ENCODE data around the gene PIGR. TPM values are rescaled to one million over a fixed set of nuclear protein-coding genes. Genes with fewer than 3 reads are reported as not detected.

PIGR gene
- total RNA-seq, 1 experiment from 2014 or later: not detected

DNA sequence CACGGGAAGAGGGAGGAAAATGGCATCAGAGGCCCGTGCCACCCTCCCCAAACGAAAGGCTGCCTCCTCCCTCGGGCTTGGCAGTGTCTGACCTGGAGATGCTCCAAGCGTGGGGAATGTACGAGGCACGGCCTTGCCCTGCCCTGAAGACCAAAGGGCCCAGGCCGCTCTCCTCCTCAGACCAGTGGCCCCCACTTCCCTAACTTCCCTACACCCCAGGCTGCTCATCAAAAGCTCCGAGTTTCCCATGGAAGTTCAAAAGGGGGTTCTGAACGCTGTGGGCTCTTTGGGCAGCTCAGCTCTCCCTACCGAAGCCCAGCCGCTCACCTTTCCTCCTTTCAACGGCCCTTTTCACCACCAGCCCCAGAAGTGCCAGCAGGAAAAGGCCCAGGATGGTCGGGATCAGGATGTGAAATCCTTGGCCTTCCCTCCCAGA lies 36.4 kb downstream of the PIGR start:
- no peak for DNase-seq (ENCODE audit: low read depth)

DNA sequence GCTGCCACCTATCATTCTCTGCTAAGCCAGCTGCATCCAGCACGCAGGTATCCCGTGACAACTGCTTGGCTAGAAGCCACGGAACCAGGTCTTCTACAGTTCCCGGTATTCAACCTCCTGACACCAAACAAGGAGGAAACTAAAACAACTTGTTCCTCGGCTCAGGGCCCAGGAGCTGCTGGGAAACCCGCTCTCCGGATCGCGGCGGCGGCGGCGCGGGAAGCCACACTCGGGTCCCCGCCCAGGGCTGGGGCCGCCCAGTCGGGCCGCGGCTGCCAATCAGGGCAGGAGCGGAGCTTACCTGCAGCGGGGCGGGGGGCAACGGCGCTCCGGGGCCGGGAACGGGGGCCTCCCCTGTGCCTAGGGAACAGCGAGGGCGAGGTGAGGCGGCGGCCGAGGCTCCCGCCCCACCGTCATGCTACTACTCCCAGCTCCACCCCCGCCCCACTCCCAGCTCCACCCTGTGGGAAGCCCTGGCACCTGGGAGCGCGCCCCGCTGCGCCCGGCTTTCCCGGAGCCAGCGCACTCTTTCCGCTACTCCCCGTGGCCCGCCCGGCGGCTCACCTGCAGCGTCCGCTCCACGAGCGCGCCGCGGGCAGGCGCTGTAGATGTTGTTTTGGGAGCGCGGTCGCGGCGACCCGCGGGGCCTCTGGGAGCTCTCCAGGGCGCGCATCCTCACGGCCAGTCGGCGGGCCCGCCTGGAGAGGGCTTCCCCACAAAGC lies 36.9 kb downstream of the PIGR start:
- DNase-seq (ENCODE audit: low read depth): no peak

DNA sequence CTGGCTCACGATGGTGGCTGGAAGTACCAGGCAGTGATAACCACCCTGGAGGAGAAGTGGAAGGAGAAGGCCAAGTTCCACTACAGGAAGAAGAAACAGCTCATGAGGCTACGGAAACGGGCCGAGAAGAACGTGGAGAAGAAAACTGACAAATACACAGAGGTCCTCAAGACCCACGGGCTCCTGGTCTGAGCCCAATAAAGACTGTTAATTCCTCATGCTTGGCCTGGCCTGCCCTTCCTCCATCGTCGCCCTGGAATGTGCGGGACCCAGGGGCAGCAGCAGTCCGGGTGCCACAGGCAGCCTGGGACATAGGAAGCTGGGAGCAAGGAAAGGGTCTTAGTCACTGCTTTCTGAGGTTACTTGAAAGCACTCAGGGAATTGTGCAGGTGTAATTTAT lies 38.2 kb downstream of the PIGR start:
- no peak for DNase-seq (ENCODE audit: low read depth)

DNA sequence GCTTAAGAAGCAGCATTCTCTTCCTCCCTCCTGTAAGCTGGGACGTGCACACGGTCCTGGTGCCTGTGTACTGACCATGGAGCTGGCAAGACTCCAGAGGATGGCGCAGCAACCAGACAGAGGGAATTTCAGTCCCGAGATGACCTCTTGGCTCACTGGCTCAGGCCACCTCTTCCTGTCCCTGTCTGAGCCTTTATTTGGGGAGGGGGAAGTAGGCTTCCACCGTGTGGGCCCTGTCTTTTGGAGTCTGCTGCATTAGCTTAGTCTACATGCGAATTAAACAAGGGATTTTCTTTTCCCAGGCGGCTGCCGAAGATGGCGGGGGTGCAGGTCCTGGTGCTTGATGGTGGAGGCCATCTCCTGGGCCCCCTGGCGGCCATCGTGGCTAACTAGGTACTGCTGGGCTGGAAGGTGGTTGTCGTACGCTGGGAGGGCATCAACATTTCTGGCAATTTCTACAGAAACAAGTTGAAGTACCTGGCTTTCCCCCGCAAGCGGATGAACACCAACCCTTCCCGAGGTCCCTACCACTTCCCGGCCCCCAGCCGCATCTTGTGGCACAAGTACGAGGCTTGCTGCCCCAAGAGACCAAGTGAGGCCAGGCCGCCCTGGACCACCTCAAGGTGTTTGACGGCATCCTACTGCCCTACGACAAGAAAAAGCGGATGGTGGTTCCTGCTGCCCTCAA lies 38.8 kb downstream of the PIGR start:
- DNase-seq (ENCODE audit: low read depth): no peak

DNA sequence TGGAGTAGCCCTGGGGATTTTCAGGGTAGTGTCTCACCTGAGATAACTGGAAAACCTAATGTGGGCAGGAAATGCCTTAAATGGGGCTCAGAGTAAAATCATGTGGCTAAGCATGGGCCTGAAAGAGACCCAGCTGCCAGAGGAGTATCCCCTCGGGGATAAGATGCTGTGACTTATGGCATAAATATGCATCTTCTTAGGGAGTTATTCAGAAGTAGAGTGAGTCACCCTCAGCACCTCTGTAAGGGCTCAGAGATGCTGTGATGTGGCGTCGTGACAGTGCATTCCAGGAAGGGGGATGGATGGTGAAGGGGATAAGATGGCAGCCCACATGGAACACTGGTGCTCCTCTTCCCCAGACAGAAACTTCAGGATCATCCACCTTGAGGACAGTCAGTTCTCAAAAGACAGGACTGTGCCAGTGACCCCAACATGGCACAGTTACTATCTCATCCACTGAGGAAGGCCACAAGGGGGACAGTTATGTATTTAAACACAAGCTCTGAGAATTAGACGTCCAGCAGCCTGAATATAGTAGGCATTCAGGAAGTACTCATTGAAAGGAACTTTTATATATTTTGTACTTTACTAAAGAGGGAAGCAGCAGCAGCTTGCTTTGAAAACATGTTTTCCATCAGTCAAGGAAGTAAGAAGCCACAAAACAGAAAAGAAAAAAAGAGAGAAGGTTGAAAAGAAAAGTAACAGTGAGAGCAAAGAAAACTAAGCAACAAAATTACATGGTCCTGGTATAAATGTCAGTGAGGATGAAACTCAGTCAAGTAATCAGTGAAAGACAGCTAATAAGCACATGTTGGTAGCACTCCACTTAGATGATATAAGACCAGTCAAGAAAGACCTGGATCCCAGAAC lies 40.7 kb downstream of the PIGR start:
- DNase-seq (ENCODE audit: low read depth): peak; percentile 95

DNA sequence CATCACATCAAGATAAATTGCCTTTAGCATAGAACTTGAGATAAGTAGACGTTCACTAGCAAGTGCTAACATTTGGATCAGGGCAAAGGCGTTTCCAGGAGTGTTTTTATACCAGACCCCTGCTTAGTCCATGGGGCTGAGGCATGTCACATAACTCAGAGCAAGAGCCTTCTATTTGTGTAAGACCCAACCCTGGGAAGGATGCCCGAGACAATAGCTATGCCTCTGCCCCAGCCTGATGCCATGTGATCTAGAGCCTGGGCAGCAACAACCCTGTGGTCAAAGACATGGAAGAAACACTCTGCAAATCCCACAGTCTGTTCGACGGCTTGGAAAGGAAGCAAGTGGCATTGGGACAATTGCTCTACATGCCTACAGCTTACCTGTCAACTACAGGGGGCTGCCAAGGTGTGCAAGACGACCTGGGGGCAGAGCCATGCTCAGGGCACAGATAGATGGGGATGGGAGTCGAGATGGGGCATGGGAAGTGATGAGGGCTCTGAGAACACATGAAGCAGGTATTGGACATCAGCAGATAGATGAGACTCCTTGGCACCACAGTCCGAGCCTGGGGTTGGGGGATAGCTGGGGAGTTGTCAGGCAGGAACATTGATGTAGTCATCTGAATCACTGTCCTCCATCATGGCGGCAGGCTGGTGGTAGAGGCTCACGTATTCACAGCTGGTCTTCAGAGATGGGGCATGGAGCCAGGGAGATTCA lies 41.7 kb downstream of the PIGR start:
- no peak for DNase-seq (ENCODE audit: low read depth)

DNA sequence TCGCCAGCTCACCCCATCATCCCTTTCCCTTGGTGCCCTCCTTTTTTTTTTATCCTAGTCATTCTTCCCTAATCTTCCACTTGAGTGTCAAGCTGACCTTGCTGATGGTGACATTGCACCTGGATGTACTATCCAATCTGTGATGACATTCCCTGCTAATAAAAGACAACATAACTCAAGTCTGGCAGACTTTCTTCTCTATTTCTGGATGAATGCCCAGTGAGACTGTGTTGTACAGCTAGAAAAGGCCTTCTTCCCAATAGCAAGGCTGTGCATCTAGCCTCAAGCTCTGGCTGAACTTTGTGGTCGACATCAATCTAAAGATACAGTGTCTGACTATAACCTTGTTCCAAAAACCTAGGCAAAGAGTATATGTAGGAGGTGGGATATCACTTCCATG lies 42.6 kb downstream of the PIGR start:
- no peak for DNase-seq (ENCODE audit: low read depth)

DNA sequence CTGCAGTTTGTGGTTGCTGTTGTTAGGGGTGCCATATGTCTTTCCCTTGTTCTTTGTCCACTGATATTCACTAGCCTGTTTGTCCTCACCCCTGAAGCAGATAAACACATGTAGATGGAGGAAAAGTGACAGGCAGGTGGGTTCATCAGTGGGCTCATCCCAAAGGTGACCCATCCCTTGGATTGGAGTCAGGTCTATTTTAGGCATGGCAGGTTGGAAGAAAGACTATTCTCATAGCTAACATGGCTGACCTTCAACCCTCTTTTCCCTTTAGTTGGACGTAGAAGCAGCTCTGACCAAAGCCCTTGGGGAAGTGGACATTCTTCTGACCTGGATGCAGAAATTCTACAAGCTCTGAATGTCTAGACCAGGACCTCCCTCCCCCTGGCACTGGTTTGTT lies 43.6 kb downstream of the PIGR start:
- DNase-seq (ENCODE audit: low read depth): no peak

DNA sequence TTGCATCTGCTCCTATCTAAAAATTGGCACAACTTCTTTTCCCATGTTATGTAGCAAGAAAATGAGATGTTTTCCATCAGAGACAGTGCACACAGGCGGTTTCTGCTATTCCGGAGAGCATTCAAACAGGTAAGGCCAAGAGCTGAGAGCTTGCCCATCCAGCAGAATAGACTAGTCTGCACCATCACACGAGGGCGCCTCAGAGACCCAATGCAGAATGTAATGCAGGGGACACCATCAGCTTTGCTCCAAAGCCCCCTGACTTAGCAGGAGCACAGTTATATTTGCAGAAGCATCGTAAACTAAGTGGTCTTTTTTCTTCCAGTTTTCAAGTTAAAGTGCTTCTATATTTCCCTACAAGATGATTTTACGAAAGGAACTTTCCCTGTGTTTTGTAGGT lies 44.3 kb downstream of the PIGR start:
- DNase-seq (ENCODE audit: low read depth): no peak

DNA sequence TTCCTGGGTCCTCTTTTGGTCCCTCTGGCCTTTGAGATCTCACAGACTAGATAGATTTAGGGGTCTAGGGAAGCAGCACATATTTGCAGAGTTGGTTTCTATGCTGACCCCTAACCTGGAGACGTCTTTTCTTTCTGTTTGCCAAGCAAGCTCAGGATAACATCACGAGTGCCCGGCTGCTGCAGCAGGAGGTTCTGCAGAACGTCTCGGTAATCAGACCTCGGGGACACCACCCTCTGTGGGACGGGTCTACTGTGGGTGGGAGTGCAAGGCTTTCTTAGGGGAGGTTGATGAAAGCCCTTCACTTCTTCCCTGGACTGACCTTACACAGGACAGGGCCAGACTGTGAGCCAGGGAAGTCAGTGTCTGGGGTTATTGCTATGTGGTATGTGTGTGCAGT lies 46.1 kb downstream of the PIGR start:
- no peak for DNase-seq (ENCODE audit: low read depth)

DNA sequence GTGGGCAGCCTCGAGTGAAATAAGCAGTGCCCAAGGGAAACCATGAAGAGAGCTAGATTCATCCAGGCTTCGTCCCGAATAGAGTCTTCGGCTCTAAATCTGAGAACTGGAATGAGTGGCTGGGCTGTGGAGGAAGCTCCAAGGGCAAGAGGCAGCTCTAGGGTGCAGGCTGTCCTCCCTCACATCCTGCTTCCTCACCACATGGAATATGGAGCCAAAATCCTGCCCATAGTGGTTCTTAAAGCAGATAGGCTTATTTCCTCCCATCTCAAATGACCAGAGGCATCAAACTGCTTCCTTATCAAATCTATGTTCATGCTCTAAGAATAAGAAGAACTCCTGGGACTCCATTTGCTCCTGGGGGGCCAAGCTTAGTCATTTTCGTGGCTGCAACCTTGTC lies 46.5 kb downstream of the PIGR start:
- no peak for DNase-seq (ENCODE audit: low read depth)

DNA sequence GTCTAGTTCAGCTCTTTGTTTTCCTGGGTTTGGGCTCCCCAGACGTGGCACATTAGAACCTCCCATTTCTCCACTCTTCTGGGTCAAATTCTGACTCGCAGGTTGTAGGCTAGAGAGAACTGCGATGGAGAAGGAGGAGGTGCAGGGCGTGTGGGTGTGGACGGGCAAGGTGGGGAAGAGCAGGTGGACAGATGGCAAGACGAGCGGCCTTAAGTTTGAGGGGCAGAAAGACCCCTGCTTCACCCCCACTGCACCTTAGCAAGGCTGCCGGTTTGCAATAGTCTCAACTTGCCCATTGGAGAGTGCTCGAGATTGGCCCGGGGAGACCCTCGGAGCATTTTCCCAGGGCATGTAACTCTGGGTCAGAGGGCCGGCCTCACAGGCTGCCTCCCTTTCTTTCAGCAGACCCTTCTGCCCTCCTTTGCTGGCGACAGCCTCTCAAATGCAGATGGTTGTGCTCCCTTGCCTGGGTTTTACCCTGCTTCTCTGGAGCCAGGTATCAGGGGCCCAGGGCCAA lies 47.3 kb downstream of the PIGR start:
- DNase-seq (ENCODE audit: low read depth): no peak

DNA sequence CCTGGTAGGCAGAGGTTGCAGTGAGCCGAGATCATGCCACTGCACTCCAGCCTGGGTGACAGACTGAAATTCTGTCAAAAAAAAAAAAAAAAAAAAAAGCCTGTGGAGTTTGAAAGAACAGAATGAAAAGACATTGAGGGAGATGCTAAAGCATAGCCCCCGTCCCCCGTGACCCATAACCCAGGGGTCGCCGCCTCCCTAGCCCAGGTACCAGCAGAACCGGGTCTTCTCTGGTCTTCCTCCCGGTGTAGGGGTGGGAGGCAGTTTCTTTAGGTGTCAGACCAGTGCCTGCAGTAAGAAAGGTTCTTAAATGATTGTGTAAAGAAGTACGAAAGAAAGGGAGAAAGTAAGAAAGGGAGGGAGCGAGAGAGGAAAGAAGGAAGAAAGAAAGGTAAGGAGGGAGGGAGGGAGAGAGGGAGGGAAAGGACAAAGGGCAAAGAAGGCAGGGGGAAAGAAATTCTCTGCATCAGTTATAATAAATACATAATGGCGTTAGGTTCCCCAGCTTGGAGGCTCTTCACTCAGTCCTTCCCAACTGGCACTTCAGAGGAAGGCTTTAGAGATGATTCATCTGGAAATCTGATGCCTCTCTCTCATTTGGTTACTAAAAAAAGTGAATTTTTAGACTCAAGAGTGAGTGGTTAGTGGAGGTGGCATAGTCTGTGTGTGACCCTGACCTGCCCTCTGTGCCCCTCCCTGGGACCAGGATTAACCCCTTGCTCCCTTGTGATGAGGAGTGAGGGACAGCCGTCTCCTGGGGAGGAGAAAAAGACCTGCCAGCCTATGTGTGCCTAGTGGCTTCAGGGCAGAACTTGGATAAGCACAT lies 48.0 kb downstream of the PIGR start:
- peak; percentile 73 for DNase-seq (ENCODE audit: low read depth)

DNA sequence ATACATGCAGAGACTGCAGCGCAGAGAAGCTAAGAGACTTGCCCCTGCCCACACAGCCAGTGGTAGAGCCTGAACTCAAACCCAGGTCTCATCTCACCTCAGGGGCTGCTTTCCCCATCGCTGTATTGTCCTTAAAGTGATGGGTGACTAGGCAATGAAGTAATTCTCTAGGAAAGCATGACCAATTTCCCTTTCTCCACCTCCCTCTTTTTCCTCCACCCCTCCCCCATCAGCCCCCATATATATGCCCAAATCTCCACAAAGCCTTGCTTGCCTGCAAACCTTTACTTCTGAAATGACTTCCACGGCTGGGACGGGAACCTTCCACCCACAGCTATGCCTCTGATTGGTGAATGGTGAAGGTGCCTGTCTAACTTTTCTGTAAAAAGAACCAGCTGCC lies 49.1 kb downstream of the PIGR start, which contains the start of gene IL24:
Gene IL24 (plus strand): TSS at position 269 of the 400 bp plus-strand sequence. CDS start 390 bp downstream, outside the sequence.
- DNase-seq (ENCODE audit: low read depth): no peak

DNA sequence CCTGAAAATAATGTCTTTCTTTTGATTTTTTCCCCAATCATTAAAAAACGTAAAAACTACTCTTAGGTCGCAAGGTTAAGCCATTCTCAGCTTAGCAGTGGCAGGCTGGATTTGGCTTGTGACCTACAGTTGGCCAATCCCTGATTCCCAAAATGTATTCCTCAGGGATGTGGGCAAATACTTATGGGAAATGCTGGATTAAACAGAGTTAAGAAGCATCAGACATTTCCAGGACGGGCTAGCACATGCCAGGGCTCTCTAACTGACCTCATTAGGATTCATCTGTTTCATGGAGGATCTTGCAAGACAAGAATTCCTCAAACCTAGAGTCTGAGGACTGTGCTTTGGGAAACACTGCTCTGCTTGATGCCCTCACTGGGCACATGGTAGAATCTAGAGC lies 50.0 kb downstream of the PIGR start:
- DNase-seq (ENCODE audit: low read depth): peak; percentile 46

DNA sequence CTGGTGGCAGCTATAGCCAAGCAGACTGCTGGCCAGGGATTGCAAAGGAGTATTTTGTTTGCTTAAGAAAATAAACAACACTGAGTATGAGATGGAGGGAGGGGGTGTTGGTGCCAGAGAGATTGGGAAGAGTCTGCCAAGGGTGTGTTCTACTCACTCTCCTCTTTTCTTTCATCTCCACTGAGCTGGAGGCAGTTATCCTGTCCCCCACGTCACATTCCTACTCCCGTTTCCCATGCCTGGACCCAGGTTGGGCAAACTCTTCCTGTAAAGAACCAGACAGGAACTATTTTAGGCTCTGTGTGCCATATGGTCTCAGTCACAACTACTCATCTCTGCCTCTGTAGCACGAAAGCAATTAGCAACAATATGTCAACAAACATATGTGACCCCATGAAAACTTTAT lies 50.4 kb downstream of the PIGR start:
- DNase-seq (ENCODE audit: low read depth): peak; percentile 64

DNA sequence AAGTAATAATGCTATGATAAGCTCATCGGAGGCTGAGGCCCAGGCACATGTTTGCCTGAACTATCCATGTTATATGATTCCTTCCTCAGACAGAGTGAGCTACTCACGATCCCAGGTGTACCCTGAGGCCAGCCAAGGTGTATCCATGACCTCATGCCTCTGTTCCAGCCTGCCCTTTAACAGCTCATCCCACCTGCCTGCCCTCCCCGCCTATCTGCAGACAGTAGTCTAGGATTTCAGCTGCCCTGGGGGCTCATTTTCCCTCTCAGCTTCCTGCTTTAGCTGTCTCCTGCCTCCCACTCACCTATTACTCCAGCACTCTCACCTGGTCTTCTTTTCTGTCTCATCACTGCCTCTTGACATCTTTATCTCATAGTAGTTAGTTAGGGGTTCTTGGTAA lies 50.9 kb downstream of the PIGR start:
- DNase-seq (ENCODE audit: low read depth): no peak

DNA sequence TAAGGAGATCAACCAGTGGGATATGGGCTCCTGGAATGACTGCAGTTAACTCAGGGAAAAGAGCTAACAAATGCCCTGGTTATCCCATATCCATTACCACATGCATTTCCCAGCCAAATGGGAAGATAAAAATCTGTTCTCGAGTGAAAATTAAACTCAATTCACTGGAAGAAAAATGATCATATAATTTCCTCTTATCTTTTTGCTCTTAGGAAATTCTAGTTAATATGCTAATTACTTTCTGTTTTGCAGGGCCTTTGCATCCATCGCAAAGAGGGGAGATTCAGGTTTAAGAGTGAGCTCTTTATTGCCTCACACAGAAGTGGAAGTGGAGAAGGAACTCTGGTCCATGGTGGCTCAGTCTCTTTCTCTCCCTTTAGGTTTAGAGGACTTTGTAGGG lies 52.9 kb downstream of the PIGR start:
- DNase-seq (ENCODE audit: low read depth): no peak

DNA sequence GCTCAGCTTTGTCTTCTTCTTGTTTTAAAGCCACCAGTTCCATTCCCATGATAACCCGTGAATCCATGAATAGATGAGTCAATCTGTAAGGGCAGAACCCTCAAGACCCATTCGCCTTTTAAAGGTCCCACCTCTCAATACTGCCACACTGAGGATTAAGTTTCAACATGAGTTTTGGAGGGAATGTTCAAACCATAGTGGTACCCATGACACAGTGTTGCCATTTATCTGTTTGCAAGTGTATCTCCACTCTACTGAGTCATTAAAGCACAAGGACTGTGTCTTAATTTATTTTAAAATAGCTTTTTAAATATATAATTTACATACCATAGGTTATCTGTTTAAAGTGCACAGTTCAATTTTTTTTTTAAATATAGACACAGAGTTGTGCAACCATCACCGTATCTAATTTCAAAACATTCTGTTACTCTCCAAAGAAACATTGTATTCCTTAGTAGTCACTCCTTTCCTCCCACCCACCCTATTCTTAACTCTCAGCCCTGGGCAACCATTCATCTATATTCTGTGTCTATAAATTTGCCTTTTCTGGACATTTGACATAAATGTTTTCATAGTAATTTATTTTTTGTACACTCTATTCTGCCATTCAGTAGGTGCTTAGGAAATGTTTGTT lies 53.8 kb downstream of the PIGR start:
- DNase-seq (ENCODE audit: low read depth): peak; percentile 60

DNA sequence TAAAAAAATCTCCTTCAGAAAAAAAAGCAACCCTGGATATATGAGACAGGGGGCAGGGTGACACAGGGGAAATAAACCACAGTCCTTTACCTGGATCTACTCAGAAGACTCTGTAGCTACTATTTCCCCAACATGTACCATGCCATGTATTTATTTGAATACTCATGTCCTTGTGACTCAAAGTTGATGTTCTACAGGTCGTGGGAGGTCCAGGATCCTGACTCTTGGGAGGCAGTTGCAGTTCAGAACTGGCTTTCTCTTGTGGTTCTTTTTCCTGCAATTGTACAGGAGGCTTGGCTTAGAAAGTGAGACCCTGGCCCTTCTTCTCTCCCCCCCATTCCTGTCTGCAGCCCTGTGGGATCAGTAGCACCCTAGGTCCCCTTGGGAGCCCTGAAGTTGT lies 54.9 kb downstream of the PIGR start:
- peak; percentile 33 for DNase-seq (ENCODE audit: low read depth)
